ENCODE measurements around the gene SARDH. TPM values are rescaled to one million over a fixed set of nuclear protein-coding genes. Genes with fewer than 3 reads are reported as not detected.

Gene SARDH
- total RNA-seq, 1 experiment from 2014 or later, result 5.3 TPM

- H4K8ac ChIP-seq (replicated peaks; ENCODE audit: insufficient read length, low read depth, low read length), result no peak overlapping the region
- H3K27ac ChIP-seq (ENCODE audit: insufficient read length, low read depth, low read length), result no peak overlapping the region
- H2BK20ac ChIP-seq (ENCODE audit: low read depth, low read length, poor library complexity, severe bottlenecking), result no peak overlapping the region
- no peaks in the 10 kb centered on the region for H3K9me3 ChIP-seq (ENCODE audit: control insufficient read depth, low read depth, low read length)
- H4K5ac ChIP-seq (ENCODE audit: insufficient read length, low read depth, low read length), result no peak overlapping the region
- H3K79me2 ChIP-seq (ENCODE audit: insufficient read depth, low read length), result no peaks in the 10 kb centered on the region
- Mint-ChIP-seq H3K4me3 (no peak overlapping the region), H3K27me3 (ENCODE audit: low read depth) (peaks cover 5% of the 10 kb centered on the region), H3K27ac (no peak overlapping the region), H3K36me3 (ENCODE audit: insufficient read depth in 1 of 3, low read depth in 3 of 3) (peaks cover 10 to 37% (median 20%) of the 10 kb centered on the region in 3 experiments), H3K9me3 (peaks cover 5% of the 10 kb centered on the region in 2 experiments; a peak in 4 of 5 replicates), H3K4me1 (peaks cover 2 to 6% of the 10 kb centered on the region in 2 experiments; a peak in 3 of 4 replicates)
- H3K4me1 ChIP-seq (ENCODE audit: insufficient read depth, low read length), result no peaks in the 10 kb centered on the region
- no peak overlapping the region for H3K4ac ChIP-seq (ENCODE audit: low read depth, low read length)
- H4K91ac ChIP-seq (ENCODE audit: insufficient read length, low read depth, low read length), result no peak overlapping the region
- H3K4me2 ChIP-seq (ENCODE audit: insufficient read depth, insufficient read length, low read length), result no peak overlapping the region
- no peak overlapping the region for H3K14ac ChIP-seq (ENCODE audit: insufficient read depth, low read length)
- H2AK5ac ChIP-seq (ENCODE audit: insufficient read length, low read length), result no peak overlapping the region
- no peak overlapping the region for H3T11ph ChIP-seq (ENCODE audit: low read length)
- H4K20me1 ChIP-seq (ENCODE audit: control insufficient read depth, insufficient read depth, insufficient read length), result no peaks in the 10 kb centered on the region
- H2BK15ac ChIP-seq (ENCODE audit: low read depth, low read length), result no peak overlapping the region
- TF ChIP-seq CTCF (conservative IDR thresholded peaks at IDR 0.05), result no peak
- no peak overlapping the region for H2AFZ ChIP-seq (ENCODE audit: low read length)
- H3K56ac ChIP-seq (ENCODE audit: insufficient read length, low read depth, low read length), result no peak overlapping the region
- no peak overlapping the region for H3K18ac ChIP-seq (ENCODE audit: insufficient read length, low read depth, low read length)
- no peaks in the 10 kb centered on the region for H3K23me2 ChIP-seq (ENCODE audit: insufficient read length, low read depth, low read length, poor library complexity, severe bottlenecking)
- no peak overlapping the region for H3K23ac ChIP-seq (ENCODE audit: insufficient read length, low read depth, low read length)
- H3K79me1 ChIP-seq (ENCODE audit: insufficient read depth, low read depth, low read length, poor library complexity, severe bottlenecking), result no peaks in the 10 kb centered on the region
- H2BK5ac ChIP-seq (ENCODE audit: insufficient read length, low read length), result no peak overlapping the region
- no peak for DNase-seq
- no peak overlapping the region for H2BK120ac ChIP-seq (ENCODE audit: low read depth, low read length, poor library complexity, severe bottlenecking)
- no peak overlapping the region for H3K9ac ChIP-seq (ENCODE audit: extremely low read depth, insufficient read length, low read length)
- H2BK12ac ChIP-seq (ENCODE audit: insufficient read length, low read depth, low read length), result no peak overlapping the region
- H3K27me3 ChIP-seq (ENCODE audit: insufficient read depth, low read length), result no peaks in the 10 kb centered on the region
- WGBS (ENCODE audit: extremely low coverage, insufficient read length, low lambda C conversion rate), result no CpG with 5 or more reads among the region's 11 CpGs
Measured at GRCh38 chr9:133759946-133760345, 21.8 kb upstream of the SARDH start.

Measured in H9 (cell line).